ENCODE results near the gene THSD4.
"Not testable (repeated sequence)": the region's sequence is repeated elsewhere in the genome, so short reads cannot be mapped to it uniquely, and the experiment has no call there.

Gene THSD4

GRCh38 chr15:71366522-71366921 is 251.3 kb downstream of the THSD4 start:
- DNase-seq (ENCODE audit: low read depth, low spot score) = no peak
- in situ Hi-C loops (cut with HindIII; ENCODE audit: low sequenced_read_pairs) = no loop called here
- no peak for TF ChIP-seq CTCF (IDR thresholded peaks at IDR 0.05; ENCODE audit: low read depth, low read length)
- no peak overlapping the region for H3K4me3 ChIP-seq (ENCODE audit: low read depth, low read length)

- in situ Hi-C loops (cut with HindIII; ENCODE audit: low sequenced_read_pairs) = no loop called here
- no peak overlapping the region for H3K4me3 ChIP-seq (ENCODE audit: low read depth, low read length)
- DNase-seq (ENCODE audit: low read depth, low spot score) = peak; percentile 11
- TF ChIP-seq CTCF (IDR thresholded peaks at IDR 0.05; ENCODE audit: low read depth, low read length) = no peak
Measured at GRCh38 chr15:71366926-71367325, 251.7 kb downstream of the THSD4 start.

- H3K4me3 ChIP-seq (ENCODE audit: low read depth, low read length); DNase-seq (ENCODE audit: low read depth, low spot score); in situ Hi-C loops (cut with HindIII; ENCODE audit: low sequenced_read_pairs): not testable (repeated sequence)
Measured at GRCh38 chr15:71367737-71368136, 252.5 kb downstream of the THSD4 start.

- H3K4me3 ChIP-seq (ENCODE audit: low read depth, low read length); in situ Hi-C loops (cut with HindIII; ENCODE audit: low sequenced_read_pairs); DNase-seq (ENCODE audit: low read depth, low spot score): not testable (repeated sequence)
Measured at GRCh38 chr15:71372769-71373168, 257.5 kb downstream of the THSD4 start.

- no peak for TF ChIP-seq CTCF (IDR thresholded peaks at IDR 0.05; ENCODE audit: low read depth, low read length)
- H3K4me3 ChIP-seq (ENCODE audit: low read depth, low read length) = no peak overlapping the region
- in situ Hi-C loops (cut with HindIII; ENCODE audit: low sequenced_read_pairs) = no loop called here
- no peak for DNase-seq (ENCODE audit: low read depth, low spot score)
Measured at GRCh38 chr15:71373917-71374316, 258.6 kb downstream of the THSD4 start.

GRCh38 chr15:71374607-71375352 is 259.5 kb downstream of the THSD4 start:
- no peak overlapping the region for H3K4me3 ChIP-seq (ENCODE audit: low read depth, low read length)
- no peak for DNase-seq (ENCODE audit: low read depth, low spot score)
- in situ Hi-C loops (cut with HindIII; ENCODE audit: low sequenced_read_pairs) = no loop called here
- no peak for TF ChIP-seq CTCF (IDR thresholded peaks at IDR 0.05; ENCODE audit: low read depth, low read length)

GRCh38 chr15:71375934-71376333 is 260.7 kb downstream of the THSD4 start:
- no peak overlapping the region for H3K4me3 ChIP-seq (ENCODE audit: low read depth, low read length)
- TF ChIP-seq CTCF (IDR thresholded peaks at IDR 0.05; ENCODE audit: low read depth, low read length) = no peak
- DNase-seq (ENCODE audit: low read depth, low spot score) = no peak
- in situ Hi-C loops (cut with HindIII; ENCODE audit: low sequenced_read_pairs) = no loop called here

- TF ChIP-seq CTCF (IDR thresholded peaks at IDR 0.05; ENCODE audit: low read depth, low read length) = no peak
- H3K4me3 ChIP-seq (ENCODE audit: low read depth, low read length) = no peak overlapping the region
- in situ Hi-C loops (cut with HindIII; ENCODE audit: low sequenced_read_pairs) = no loop called here
- no peak for DNase-seq (ENCODE audit: low read depth, low spot score)
Measured at GRCh38 chr15:71379893-71380292, 264.6 kb downstream of the THSD4 start.
